ENCODE data around the gene ARV1.
"Not testable (repeated sequence)": the region's sequence is repeated elsewhere in the genome, so short reads cannot be mapped to it uniquely, and the experiment has no call there.

The ARV1 gene

GRCh38 chr1:231045286-231045685 lies 66.4 kb downstream of the ARV1 start:
- Histone ChIP-seq H3K36me3 (ENCODE audit: insufficient read depth, low read length) (no peaks in the 10 kb centered on the region), H3K4me3 (ENCODE audit: low read length) (no peak overlapping the region), H3K9me3 (ENCODE audit: low read length) (peaks cover 7% of the 10 kb centered on the region), H3K4me1 (ENCODE audit: insufficient read depth, low read length) (peaks cover 9% of the 10 kb centered on the region), H3K27me3 (ENCODE audit: insufficient read depth, low read length) (peaks cover 12% of the 10 kb centered on the region), H2AFZ (ENCODE audit: low read depth, low read length) (no peak overlapping the region)

GRCh38 chr1:231045921-231046729 lies 67.2 kb downstream of the ARV1 start:
- not testable (repeated sequence) for H2AFZ ChIP-seq (ENCODE audit: low read depth, low read length); H3K9me3 ChIP-seq (ENCODE audit: low read length); H3K36me3 ChIP-seq (ENCODE audit: insufficient read depth, low read length); H3K4me1 ChIP-seq (ENCODE audit: insufficient read depth, low read length); H3K4me3 ChIP-seq (ENCODE audit: low read length)
- peaks cover 12% of the 10 kb centered on the region for H3K27me3 ChIP-seq (ENCODE audit: insufficient read depth, low read length)

- H3K27me3 ChIP-seq (ENCODE audit: insufficient read depth, low read length), result peaks cover 12% of the 10 kb centered on the region
- no peak overlapping the region for H2AFZ ChIP-seq (ENCODE audit: low read depth, low read length)
- no peaks in the 10 kb centered on the region for H3K4me1 ChIP-seq (ENCODE audit: insufficient read depth, low read length)
- H3K4me3 ChIP-seq (ENCODE audit: low read length), result no peak overlapping the region
- H3K9me3 ChIP-seq (ENCODE audit: low read length), result peaks cover 7% of the 10 kb centered on the region
- H3K36me3 ChIP-seq (ENCODE audit: insufficient read depth, low read length), result no peaks in the 10 kb centered on the region
These were observed 68.0 kb downstream of the ARV1 start for GRCh38 chr1:231046730-231047395.

- H3K4me1 ChIP-seq (ENCODE audit: insufficient read depth, low read length); H2AFZ ChIP-seq (ENCODE audit: low read depth, low read length); H3K9me3 ChIP-seq (ENCODE audit: low read length); H3K4me3 ChIP-seq (ENCODE audit: low read length); H3K36me3 ChIP-seq (ENCODE audit: insufficient read depth, low read length): not testable (repeated sequence)
- peaks cover 12% of the 10 kb centered on the region for H3K27me3 ChIP-seq (ENCODE audit: insufficient read depth, low read length)
These were observed 68.6 kb downstream of the ARV1 start for GRCh38 chr1:231047529-231047928.

GRCh38 chr1:231048419-231048818 lies 69.5 kb downstream of the ARV1 start:
- H3K36me3 ChIP-seq (ENCODE audit: insufficient read depth, low read length); H3K9me3 ChIP-seq (ENCODE audit: low read length); H2AFZ ChIP-seq (ENCODE audit: low read depth, low read length); H3K4me3 ChIP-seq (ENCODE audit: low read length); H3K4me1 ChIP-seq (ENCODE audit: insufficient read depth, low read length): not testable (repeated sequence)
- peaks cover 12% of the 10 kb centered on the region for H3K27me3 ChIP-seq (ENCODE audit: insufficient read depth, low read length)

- Histone ChIP-seq H3K4me3 (ENCODE audit: low read length) (no peak overlapping the region), H3K4me1 (ENCODE audit: insufficient read depth, low read length) (peaks cover 17% of the 10 kb centered on the region), H3K27me3 (ENCODE audit: insufficient read depth, low read length) (peaks cover 12% of the 10 kb centered on the region), H2AFZ (ENCODE audit: low read depth, low read length) (no peak overlapping the region), H3K9me3 (ENCODE audit: low read length) (peaks cover 7% of the 10 kb centered on the region), H3K36me3 (ENCODE audit: insufficient read depth, low read length) (no peaks in the 10 kb centered on the region)
These were observed 70.5 kb downstream of the ARV1 start for GRCh38 chr1:231049121-231049979.

Measured in neuron (in vitro differentiated cells).